SK-N-MC (cell line): ENCODE results near the gene MAP3K7CL.
"Not testable (repeated sequence)": the region's sequence is repeated elsewhere in the genome, so short reads cannot be mapped to it uniquely, and the experiment has no call there.

ENCODE experiments used
- DNase-seq: peaks from one replicate; pipeline ENCODE4 v3.0.0-alpha.2; 2011; ENCODE audit warnings: low read depth, low spot score
- H3K27ac ChIP-seq: fragments of 200-600 bp; sonication (generic); 2 replicates; pipeline ENCODE4 v1.5.1; 2016; ENCODE audit warnings: mixed run types
- H3K36me3 ChIP-seq: fragments of 200-600 bp; sonication (generic); 2 replicates; pipeline ENCODE4 v1.6.1; 2017; ENCODE audit warnings: antibody characterized with exemption, low read length, mixed read lengths; ENCODE audit not compliant: insufficient read depth
- H3K4me3 ChIP-seq: fragments of 200-600 bp; sonication (generic); 2 replicates; pipeline ENCODE4 v1.5.1; 2016
- H3K9ac ChIP-seq: fragments of 200-600 bp; sonication (generic); 2 replicates; pipeline ENCODE4 v1.8.0; 2017; ENCODE audit warnings: mixed run types, mixed read lengths; ENCODE audit not compliant: insufficient read length
- H3K9me3 ChIP-seq: fragments of 200-600 bp; sonication (generic); 2 replicates; pipeline ENCODE4 v1.6.1; 2017; ENCODE audit warnings: low read depth, mild to moderate bottlenecking, antibody characterized with exemption, low read length, moderate library complexity, mixed read lengths
- EZH2 ChIP-seq: fragments of 200-600 bp; sonication (generic); IDR thresholded peaks from one replicate; pipeline ENCODE4 v1.6.1; 2017; ENCODE audit warnings: antibody characterized with exemption
- FOXP2 ChIP-seq: optimal IDR thresholded peaks from 2 replicates; pipeline ENCODE3; 2011; ENCODE audit warnings: mild to moderate bottlenecking, moderate library complexity; ENCODE audit not compliant: insufficient read depth; ENCODE audit errors: extremely low read length, control extremely low read depth
- POLR2AphosphoS5 ChIP-seq: IDR thresholded peaks from 2 replicates; pipeline ENCODE4 v1.6.1; 2012; ENCODE audit warnings: mild to moderate bottlenecking, low read depth, low read length, borderline replicate concordance

MAP3K7CL gene

DNA sequence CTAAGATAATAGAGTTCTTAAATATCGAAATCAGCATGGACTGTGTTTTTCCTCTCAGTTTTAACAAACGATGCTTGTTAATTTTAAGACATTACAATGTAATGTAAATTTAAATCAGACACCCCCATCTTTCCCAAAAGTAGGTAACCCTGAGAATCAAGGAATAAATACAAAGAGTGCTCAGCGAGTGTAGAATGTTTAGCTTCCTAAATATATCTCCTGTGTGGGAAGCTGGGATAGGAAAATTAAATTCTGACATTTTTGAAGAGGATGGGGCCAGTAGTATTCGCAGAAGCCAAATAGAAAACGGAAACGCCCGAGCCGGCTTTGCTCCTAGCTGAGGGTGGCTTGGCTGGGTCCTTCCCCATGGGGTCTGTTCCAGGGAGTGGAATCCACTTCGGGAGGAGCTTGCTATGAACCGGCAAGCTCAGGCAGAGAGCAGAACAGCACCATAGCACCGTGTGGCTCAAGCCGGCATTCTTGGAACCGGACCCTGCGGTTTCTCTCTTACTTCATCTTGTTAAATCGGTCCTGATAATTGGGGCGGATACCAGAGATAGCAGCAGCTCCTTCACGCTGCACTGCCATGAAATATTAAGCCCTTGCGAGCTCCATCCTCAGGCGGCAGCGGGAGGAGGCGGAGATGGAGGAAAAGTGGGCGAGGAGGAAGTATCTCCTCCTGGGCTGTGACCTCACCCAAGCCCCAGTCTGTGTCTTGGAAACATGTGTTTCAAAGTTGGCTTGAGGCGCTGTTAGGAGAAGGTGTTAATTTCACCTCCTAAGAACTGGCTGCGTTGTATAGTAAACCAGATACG, 24.9 kb downstream of the MAP3K7CL start:
- Histone ChIP-seq H3K27ac (no peak overlapping the region), H3K4me3 (no peak overlapping the region), H3K9me3 (no peaks in the 10 kb centered on the region), H3K9ac (no peak overlapping the region), H3K36me3 (no peaks in the 10 kb centered on the region)
- TF ChIP-seq EZH2 = no peak
- TF ChIP-seq POLR2AphosphoS5 = no peak
- no peak for TF ChIP-seq FOXP2
- DNase-seq = no peak

DNA sequence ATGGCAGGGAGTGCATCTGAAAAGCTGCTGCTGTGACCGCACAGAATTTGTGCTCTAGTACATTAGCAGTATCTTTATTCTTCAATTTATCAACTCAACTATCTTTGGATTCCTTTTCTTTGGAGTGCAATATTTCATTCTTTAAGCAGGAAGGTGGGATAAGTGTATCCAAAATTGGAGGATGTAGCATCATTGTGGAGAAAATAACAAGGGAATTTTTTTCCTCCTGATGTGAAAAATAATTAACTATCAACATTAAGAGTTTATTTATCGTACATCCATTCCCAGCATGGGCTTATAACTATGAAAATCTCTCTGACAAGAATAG, 25.5 kb downstream of the MAP3K7CL start:
- TF ChIP-seq EZH2 = no peak
- no peak for TF ChIP-seq POLR2AphosphoS5
- Histone ChIP-seq H3K9me3 (no peaks in the 10 kb centered on the region), H3K27ac (no peak overlapping the region), H3K9ac (no peak overlapping the region), H3K36me3 (no peaks in the 10 kb centered on the region), H3K4me3 (no peak overlapping the region)
- no peak for DNase-seq

DNA sequence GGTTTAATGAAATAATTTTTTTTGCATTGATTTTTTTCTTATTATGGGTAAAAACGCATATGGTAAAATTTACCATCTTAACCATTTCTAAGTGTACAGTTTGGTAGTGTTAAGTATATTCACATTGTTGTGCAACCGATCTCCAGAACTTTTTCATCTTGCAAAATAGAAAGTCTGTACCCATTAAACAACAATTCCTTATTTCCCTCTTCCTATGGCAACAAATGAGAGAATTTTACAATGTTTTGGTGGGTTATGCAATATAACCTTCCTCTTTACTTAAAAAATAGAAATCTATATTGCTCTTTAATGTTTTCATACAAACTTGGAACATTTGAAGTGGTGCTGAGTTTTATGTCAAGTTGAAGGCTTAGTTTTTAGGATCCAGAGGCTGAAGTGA, 26.6 kb downstream of the MAP3K7CL start:
- H3K36me3 ChIP-seq = no peaks in the 10 kb centered on the region
- no peak overlapping the region for H3K4me3 ChIP-seq
- H3K27ac ChIP-seq = no peak overlapping the region
- no peak overlapping the region for H3K9ac ChIP-seq
- TF ChIP-seq EZH2 (no peak), FOXP2 (no peak), POLR2AphosphoS5 (no peak)
- no peaks in the 10 kb centered on the region for H3K9me3 ChIP-seq
- no peak for DNase-seq

DNA sequence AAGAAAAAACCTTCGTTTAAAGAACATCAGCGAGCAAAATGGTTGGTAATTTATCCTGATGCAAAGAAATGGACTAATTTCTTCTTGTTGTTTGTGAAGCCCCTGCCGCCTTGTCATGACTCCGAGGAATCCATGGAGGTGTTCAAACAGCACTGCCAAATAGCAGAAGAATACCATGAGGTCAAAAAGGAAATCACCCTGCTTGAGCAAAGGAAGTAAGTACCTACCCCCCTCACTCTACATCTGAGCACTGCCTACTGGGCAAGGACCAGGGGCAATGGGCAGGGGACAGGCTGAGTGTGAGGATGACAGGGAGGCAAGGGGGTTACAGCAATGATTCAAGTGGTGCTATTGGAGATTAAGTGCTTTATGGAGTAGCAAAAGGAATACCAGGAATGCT, 29.4 kb downstream of the MAP3K7CL start:
- Histone ChIP-seq H3K27ac (no peak overlapping the region), H3K36me3 (no peaks in the 10 kb centered on the region), H3K4me3 (no peak overlapping the region), H3K9ac (no peak overlapping the region), H3K9me3 (no peaks in the 10 kb centered on the region)
- TF ChIP-seq POLR2AphosphoS5 (no peak), EZH2 (no peak), FOXP2 (no peak)
- DNase-seq = no peak

DNA sequence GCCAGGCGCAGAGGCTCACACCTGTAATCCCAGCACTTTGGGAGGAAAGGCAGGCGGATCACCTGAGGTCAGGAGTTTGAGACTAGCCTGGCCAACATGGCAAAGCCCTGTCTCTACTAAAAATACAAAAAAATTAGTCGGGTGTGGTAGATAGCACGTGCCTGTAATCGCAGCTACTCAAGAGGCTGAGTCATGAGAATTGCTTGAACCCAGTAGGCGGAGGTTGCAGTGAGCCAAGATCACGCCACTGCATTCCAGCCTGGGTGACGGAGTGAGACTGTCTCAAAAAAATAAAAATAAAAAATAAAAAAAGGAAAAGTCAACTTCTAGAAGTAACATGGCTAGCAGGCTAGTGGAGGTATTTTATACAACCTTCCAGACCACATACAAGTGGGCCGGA, 32.4 kb downstream of the MAP3K7CL start:
- H3K4me3 ChIP-seq, H3K9me3 ChIP-seq, H3K9ac ChIP-seq, DNase-seq, H3K36me3 ChIP-seq, H3K27ac ChIP-seq: not testable (repeated sequence)

DNA sequence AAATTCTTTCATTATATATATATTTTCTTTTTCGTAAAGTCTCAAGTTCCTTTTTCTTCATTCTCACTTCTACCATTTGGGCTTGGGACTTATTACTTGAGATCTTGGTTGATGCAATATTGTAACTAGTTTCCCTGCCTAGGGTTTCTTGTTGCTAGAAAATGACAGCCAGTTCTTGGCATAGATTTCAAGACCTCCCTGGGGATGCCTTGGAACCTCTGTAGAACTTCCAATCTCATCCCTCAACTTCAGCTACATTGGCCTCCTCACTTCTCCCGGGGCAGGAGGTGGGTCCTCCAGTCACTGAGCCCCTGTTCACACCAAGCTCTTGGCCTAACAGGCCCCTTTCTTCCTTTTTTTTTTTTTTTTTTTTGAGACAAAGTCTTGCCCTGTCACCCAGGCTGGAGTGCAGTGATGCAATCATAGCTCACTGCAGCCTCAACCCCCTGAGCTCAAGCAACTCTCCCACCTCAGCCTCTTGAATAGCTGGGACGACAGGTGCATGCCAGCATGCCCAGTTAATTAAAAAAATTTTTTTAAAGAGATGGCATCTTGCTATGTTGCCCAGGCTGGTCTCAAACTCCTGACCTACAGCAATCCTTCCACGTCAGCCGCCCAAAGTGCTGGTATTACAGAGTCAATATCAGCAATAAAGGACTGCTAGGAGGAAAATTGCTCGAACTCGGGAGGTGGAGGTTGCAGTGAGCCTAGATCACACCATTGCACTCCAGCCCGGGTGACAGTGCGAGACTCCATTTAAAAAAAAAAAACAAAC, 33.1 kb downstream of the MAP3K7CL start:
- Histone ChIP-seq H3K9ac (no peak overlapping the region), H3K4me3 (no peak overlapping the region), H3K9me3 (no peaks in the 10 kb centered on the region), H3K36me3 (no peaks in the 10 kb centered on the region), H3K27ac (no peak overlapping the region)
- TF ChIP-seq FOXP2 (no peak), POLR2AphosphoS5 (no peak), EZH2 (no peak)
- no peak for DNase-seq

DNA sequence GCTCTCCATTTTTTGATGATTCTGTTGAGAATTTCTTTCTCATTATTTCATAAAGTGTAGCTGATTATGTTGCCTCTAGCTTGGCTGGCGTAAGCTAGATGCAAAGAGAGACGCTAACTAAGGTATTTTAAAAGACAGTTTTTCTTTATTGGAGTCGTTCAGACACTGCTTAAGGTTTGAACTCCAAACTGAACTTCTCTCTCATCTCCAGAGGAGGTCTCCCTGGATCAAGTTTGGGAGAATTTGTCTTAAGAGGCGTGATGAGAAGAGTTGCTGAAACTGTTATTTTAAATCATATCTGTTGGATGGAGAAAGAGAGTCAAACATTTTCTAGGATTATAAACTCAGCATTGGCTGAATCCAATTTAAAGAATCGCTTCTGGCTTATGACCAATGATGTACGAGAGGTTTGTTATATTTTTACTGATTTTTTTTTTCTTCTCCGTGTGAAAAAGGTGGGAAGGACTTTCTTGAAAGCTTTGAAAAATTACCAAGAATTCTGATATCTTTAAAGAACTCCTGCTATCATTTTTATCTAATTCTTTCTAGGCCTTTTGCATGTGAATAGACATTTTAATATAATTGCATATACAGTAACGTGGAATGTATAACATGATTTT, 34.0 kb downstream of the MAP3K7CL start:
- Histone ChIP-seq H3K27ac (no peak overlapping the region), H3K9ac (no peak overlapping the region)
- no peak for DNase-seq

DNA sequence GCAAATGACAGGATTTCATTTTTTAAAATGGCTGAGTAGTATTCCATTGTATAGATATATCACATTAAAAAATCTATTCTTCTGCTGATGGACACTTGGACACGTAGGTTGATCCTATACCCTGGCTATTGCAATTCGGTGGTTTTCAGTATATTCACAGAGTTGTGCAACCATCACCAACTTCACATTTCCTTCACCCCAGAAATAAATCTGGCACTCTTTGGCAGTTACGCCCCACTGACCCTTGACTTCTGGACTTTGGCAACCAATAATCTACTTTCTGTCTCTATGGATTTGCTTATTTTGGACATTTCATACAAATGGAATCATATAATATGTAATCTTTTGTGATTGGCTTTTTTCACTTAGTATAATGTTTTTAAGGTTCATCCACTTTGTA, 35.9 kb downstream of the MAP3K7CL start:
- Histone ChIP-seq H3K27ac (no peak overlapping the region), H3K4me3 (no peak overlapping the region), H3K36me3 (no peaks in the 10 kb centered on the region), H3K9ac (no peak overlapping the region), H3K9me3 (no peaks in the 10 kb centered on the region)
- TF ChIP-seq POLR2AphosphoS5 = no peak
- TF ChIP-seq EZH2 = no peak
- no peak for TF ChIP-seq FOXP2
- DNase-seq = no peak

More for the DNA sequence above, 34.0 kb downstream of the MAP3K7CL start:
- Histone ChIP-seq H3K36me3 (no peaks in the 10 kb centered on the region), H3K9me3 (no peaks in the 10 kb centered on the region), H3K4me3 (no peak overlapping the region)
- no peak for TF ChIP-seq EZH2
- TF ChIP-seq FOXP2 = no peak
- no peak for TF ChIP-seq POLR2AphosphoS5
